Measurements from ENCODE around the gene LIMS2. TPM values are rescaled to one million over a fixed set of nuclear protein-coding genes. Genes with fewer than 3 reads are reported as not detected.

Gene LIMS2
- total and polyA plus RNA-seq, 2 of the 8 experiments (the other 6 are each of a cell fraction or from before 2014, with no cell fraction given) = 3.3 to 4.8 TPM

GRCh38 chr2:127659408-127660290 is 15.7 kb downstream of the LIMS2 start:
- no peak overlapping the region for H3K4ac ChIP-seq (replicated peaks; ENCODE audit: insufficient read length, low read depth, low read length)
- 94% methylated on average over 14 of the region's 14 CpGs; no CpG with 5 or more reads in 1 of the 2 experiments for WGBS, 2 experiments (ENCODE audit: extremely low coverage in 1 of 2, insufficient coverage in 1 of 2, insufficient read length in 1 of 2, insufficient replicate concordance in 2 of 2, low coverage in 1 of 2, low lambda C conversion rate in 2 of 2, missing lambda C conversion rate in 1 of 2)
- ChIA-PET CTCF (ENCODE audit: partially characterized antibody) (interaction anchor here (1.2 to 4.1 kb wide), 3 partner anchors 15 to 68 kb away, joined by 3 to 15 read pairs (median 4); no protein-coding TSS in a partner anchor), POLR2A (ENCODE audit: partially characterized antibody) (no interaction called here)
- no peak overlapping the region for H3K4me2 ChIP-seq (ENCODE audit: insufficient read depth in 1 of 2, low read depth in 2 of 2, low read length in 2 of 2)
- no peak for FAIRE-seq
- no peak overlapping the region for H4K91ac ChIP-seq (replicated peaks; ENCODE audit: insufficient read length, low read length)
- no peak overlapping the region for H2AFZ ChIP-seq (ENCODE audit: low read length)
- no peak overlapping the region for H3K9ac ChIP-seq (replicated peaks in 1 of 4; ENCODE audit: extremely low read depth in 1 of 4, low read depth in 3 of 4, low read length in 3 of 4)
- no peaks in the 10 kb centered on the region for H3K36me3 ChIP-seq (ENCODE audit: control insufficient read depth in 2 of 4, insufficient read depth in 4 of 4, low read length in 3 of 4)
- H3K4me3 ChIP-seq (ENCODE audit: extremely low read depth in 1 of 4, insufficient read depth in 2 of 4, low read depth in 3 of 4, low read length in 4 of 4) = no peak overlapping the region
- no peak overlapping the region for H3K56ac ChIP-seq (replicated peaks; ENCODE audit: insufficient read length, low read depth, low read length)
- no peak overlapping the region for H3K14ac ChIP-seq (ENCODE audit: insufficient read length)
- no peak overlapping the region for H3K23ac ChIP-seq (ENCODE audit: insufficient read length)
- no peak overlapping the region for H3K27ac ChIP-seq (ENCODE audit: low read depth, low read length)
- H2BK20ac ChIP-seq (ENCODE audit: low read length) = no peak overlapping the region
- H4K20me1 ChIP-seq (replicated peaks in 1 of 2; ENCODE audit: control insufficient read depth in 1 of 2, insufficient read depth in 2 of 2, low read length in 2 of 2) = peaks cover 0 to 1% of the 10 kb centered on the region in 2 experiments
- TF ChIP-seq RBBP5 (IDR thresholded peaks at IDR 0.05; ENCODE audit: borderline replicate concordance, low read depth, low read length) (no peak), ASH2L (IDR thresholded peaks at IDR 0.05; ENCODE audit: low read length) (no peak), CTCF (IDR thresholded peaks at IDR 0.05; ENCODE audit: control extremely low read depth in 1 of 3, insufficient read depth in 1 of 3, low read depth in 1 of 3, low read length in 3 of 3) (no peak)
- H4K8ac ChIP-seq (ENCODE audit: extremely low read depth, insufficient read depth, low read length) = peak overlapping the region; percentile 3; the same call in 1 of the 2 replicates
- H2BK120ac ChIP-seq (replicated peaks; ENCODE audit: low read depth, low read length) = no peak overlapping the region
- peaks cover 6 to 19% (median 13%) of the 10 kb centered on the region in 4 experiments for H3K27me3 ChIP-seq (replicated peaks in 1 of 4; ENCODE audit: control insufficient read depth in 3 of 4, extremely low read depth in 1 of 4, insufficient read depth in 3 of 4, low read length in 3 of 4)
- no peaks in the 10 kb centered on the region for H3K79me1 ChIP-seq (ENCODE audit: low read depth, low read length)
- no peak overlapping the region for H2BK5ac ChIP-seq (ENCODE audit: low read depth, low read length)
- peaks cover 0 to 2% (median 0%) of the 10 kb centered on the region in 4 experiments; a peak in 5 of 7 replicates for H3K4me1 ChIP-seq (replicated peaks in 1 of 4; ENCODE audit: control insufficient read depth in 3 of 4, insufficient read depth in 4 of 4, low read length in 3 of 4)
- no peak overlapping the region for H4K5ac ChIP-seq (ENCODE audit: insufficient read length, low read depth, low read length)
- no peak for DNase-seq (ENCODE audit: low read depth in 1 of 2, low spot score in 2 of 2)
- no peak overlapping the region for H2AK5ac ChIP-seq (ENCODE audit: low read depth, low read length)
- no peaks in the 10 kb centered on the region for H3K9me3 ChIP-seq (ENCODE audit: insufficient read depth in 2 of 2, low read depth in 1 of 2, low read length in 1 of 2)
- no peak overlapping the region for H2BK12ac ChIP-seq (ENCODE audit: low read depth, low read length)
- no peak overlapping the region for H2BK15ac ChIP-seq (ENCODE audit: low read length)
- no peaks in the 10 kb centered on the region for H3K79me2 ChIP-seq (ENCODE audit: control insufficient read depth in 1 of 2, insufficient read depth in 2 of 2, low read length in 2 of 2)
- no peak overlapping the region for H3K18ac ChIP-seq (ENCODE audit: extremely low read depth, low read length)
- peaks cover 3% of the 10 kb centered on the region; the same call in 1 of the 2 replicates for H3K23me2 ChIP-seq (ENCODE audit: low read depth, low read length)
